Ovary (tissue), 3 donors: ENCODE measurements around the gene IPP.

Source experiments
- POLR2A ChIP-seq: fragments of 450-650 bp; IDR thresholded peaks from one replicate; pipeline ENCODE4 v1.6.1; 2017; ENCODE audit warnings: antibody characterized with exemption, mild to moderate bottlenecking, moderate library complexity
- TF ChIP-seq, protein P1 (sequence below), 3 donors: fragments of 450-650 bp in 2 of 3; fragments of 200-600 bp in 1 of 3; IDR thresholded peaks; one replicate each; pipeline versions ENCODE4 v1.5.1 to v1.8.0; 2016 to 2022; ENCODE audit warnings: antibody characterized with exemption in 3 of 3, mild to moderate bottlenecking in 1 of 3
- donor health status: DM: no; HTN: no; CAD: no.

DNA sequence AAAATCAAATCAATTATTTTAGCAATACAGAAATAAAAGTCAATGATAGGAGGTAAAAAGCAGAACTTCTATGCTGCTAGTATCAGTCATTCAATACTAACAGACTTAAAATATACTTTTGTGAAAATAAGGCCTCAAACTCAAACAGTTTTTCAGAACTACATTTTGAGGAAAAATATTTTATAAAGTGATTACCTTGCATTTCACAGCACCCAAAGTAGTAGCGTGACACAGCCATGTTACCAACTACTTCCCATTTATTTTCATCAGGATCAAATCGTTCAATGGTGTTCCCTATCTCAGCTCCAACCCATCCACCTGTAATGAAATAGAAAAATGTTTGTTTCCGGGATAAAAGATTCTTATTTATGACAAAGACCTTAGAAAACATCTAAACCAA is 33.8 kb downstream of the IPP start:
- no peak for TF ChIP-seq POLR2A
- TF ChIP-seq, protein P1, sequence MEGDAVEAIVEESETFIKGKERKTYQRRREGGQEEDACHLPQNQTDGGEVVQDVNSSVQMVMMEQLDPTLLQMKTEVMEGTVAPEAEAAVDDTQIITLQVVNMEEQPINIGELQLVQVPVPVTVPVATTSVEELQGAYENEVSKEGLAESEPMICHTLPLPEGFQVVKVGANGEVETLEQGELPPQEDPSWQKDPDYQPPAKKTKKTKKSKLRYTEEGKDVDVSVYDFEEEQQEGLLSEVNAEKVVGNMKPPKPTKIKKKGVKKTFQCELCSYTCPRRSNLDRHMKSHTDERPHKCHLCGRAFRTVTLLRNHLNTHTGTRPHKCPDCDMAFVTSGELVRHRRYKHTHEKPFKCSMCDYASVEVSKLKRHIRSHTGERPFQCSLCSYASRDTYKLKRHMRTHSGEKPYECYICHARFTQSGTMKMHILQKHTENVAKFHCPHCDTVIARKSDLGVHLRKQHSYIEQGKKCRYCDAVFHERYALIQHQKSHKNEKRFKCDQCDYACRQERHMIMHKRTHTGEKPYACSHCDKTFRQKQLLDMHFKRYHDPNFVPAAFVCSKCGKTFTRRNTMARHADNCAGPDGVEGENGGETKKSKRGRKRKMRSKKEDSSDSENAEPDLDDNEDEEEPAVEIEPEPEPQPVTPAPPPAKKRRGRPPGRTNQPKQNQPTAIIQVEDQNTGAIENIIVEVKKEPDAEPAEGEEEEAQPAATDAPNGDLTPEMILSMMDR (IDR thresholded peaks at IDR 0.05), result no peak
